ENCODE results near the gene KRTCAP2. TPM values are rescaled to one million over a fixed set of nuclear protein-coding genes. Genes with fewer than 3 reads are reported as not detected.
"Not testable (repeated sequence)": the region's sequence is repeated elsewhere in the genome, so short reads cannot be mapped to it uniquely, and the experiment has no call there.

The KRTCAP2 gene
- total RNA-seq, 1 donor from 2014 or later, result 108 TPM

DNA sequence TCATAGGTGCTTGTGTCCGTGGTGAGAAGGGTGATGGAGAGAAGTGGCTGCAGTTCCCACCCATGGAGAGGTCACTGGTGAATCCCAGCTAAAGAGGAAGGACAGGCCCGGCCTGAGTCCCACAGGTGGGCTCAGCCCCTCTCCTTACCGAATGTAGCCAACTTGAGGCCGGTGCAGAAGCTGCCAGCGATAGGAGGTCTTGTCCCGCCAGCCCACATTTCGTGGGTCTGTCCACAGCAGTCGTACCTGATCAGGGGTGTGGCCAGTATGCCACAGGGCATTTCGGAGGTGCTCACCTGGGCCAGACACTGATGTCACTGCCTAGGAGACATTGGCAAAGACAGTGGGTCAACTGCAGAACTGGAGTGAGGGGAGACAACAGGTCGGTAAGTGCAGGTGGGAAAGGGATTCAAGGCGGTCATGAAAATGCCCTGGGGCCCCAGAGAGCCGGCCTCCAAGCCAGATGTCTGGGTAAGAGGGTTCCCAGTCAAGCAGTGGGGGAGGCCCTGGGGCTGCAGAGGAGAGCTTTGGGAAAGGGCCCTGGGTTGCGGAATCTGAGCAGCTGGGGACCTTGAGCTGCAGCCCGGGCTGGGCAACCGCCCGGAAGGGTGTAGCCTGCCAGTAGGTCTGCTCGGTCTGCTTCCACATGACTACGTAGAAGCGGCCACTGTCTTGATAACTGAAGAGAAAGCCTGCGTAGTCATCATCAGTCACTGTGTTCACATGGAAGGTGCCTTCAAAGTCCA, 24.0 kb upstream of the KRTCAP2 start:
- Mint-ChIP-seq H3K4me3 (ENCODE audit: unreplicated experiment) (peak overlapping the region; percentile 69), H3K4me1 (ENCODE audit: low read depth, unreplicated experiment) (peaks cover 9% of the 10 kb centered on the region), H3K9me3 (ENCODE audit: unreplicated experiment) (peaks cover 20% of the 10 kb centered on the region), H3K27me3 (ENCODE audit: unreplicated experiment) (peaks cover 18% of the 10 kb centered on the region), H3K36me3 (ENCODE audit: unreplicated experiment) (no peaks in the 10 kb centered on the region), H3K27ac (ENCODE audit: unreplicated experiment) (no peak overlapping the region)
- no peak for DNase-seq
- TF ChIP-seq, protein P1, sequence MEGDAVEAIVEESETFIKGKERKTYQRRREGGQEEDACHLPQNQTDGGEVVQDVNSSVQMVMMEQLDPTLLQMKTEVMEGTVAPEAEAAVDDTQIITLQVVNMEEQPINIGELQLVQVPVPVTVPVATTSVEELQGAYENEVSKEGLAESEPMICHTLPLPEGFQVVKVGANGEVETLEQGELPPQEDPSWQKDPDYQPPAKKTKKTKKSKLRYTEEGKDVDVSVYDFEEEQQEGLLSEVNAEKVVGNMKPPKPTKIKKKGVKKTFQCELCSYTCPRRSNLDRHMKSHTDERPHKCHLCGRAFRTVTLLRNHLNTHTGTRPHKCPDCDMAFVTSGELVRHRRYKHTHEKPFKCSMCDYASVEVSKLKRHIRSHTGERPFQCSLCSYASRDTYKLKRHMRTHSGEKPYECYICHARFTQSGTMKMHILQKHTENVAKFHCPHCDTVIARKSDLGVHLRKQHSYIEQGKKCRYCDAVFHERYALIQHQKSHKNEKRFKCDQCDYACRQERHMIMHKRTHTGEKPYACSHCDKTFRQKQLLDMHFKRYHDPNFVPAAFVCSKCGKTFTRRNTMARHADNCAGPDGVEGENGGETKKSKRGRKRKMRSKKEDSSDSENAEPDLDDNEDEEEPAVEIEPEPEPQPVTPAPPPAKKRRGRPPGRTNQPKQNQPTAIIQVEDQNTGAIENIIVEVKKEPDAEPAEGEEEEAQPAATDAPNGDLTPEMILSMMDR (IDR thresholded peaks at IDR 0.05; ENCODE audit: partially characterized antibody, unreplicated experiment), result no peak

DNA sequence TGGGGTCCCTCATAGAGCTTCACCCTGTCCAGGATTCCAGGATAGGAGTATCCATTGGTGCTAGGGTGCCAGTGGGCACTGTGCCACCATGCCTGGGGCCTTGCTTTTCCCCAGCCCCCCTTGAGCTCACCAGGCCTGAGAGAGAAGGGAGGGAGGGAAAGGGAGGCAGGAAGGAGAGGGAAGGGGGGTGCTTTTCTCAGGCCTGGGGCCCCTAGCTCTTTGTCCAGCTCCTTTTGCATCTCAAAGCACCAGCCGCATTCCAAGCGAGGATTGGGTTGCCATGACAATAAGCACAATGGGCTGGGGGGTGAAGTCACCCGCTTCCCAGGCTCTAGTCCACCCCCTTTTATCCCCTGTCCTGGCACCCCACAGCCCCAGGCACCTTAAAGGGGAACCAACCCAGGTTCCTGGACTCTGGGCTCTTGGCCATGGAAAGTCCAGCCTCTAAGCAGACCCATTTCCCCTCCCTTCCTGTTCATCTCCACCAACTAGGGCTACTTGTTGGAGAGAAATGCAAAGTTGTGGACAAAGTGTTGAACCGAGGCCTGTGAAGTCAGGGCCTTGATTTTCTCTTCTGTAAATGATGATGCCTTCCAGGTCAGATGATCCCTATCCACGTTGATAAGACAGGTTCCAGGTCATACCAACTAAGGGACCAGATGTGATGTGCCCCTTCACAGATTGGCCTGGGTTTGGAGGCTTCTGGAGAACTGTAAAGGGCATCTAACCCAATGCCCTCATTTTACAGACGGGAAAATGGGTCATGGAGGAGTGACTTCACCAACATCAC, 23.2 kb upstream of the KRTCAP2 start:
- Mint-ChIP-seq H3K4me1 (ENCODE audit: low read depth, unreplicated experiment) (peaks cover 9% of the 10 kb centered on the region), H3K9me3 (ENCODE audit: unreplicated experiment) (peaks cover 23% of the 10 kb centered on the region), H3K27ac (ENCODE audit: unreplicated experiment) (no peak overlapping the region), H3K36me3 (ENCODE audit: unreplicated experiment) (no peaks in the 10 kb centered on the region), H3K4me3 (ENCODE audit: unreplicated experiment) (peak overlapping the region; percentile 69), H3K27me3 (ENCODE audit: unreplicated experiment) (peaks cover 16% of the 10 kb centered on the region)
- no peak for DNase-seq
- TF ChIP-seq, protein P1 (IDR thresholded peaks at IDR 0.05; ENCODE audit: partially characterized antibody, unreplicated experiment), result no peak

DNA sequence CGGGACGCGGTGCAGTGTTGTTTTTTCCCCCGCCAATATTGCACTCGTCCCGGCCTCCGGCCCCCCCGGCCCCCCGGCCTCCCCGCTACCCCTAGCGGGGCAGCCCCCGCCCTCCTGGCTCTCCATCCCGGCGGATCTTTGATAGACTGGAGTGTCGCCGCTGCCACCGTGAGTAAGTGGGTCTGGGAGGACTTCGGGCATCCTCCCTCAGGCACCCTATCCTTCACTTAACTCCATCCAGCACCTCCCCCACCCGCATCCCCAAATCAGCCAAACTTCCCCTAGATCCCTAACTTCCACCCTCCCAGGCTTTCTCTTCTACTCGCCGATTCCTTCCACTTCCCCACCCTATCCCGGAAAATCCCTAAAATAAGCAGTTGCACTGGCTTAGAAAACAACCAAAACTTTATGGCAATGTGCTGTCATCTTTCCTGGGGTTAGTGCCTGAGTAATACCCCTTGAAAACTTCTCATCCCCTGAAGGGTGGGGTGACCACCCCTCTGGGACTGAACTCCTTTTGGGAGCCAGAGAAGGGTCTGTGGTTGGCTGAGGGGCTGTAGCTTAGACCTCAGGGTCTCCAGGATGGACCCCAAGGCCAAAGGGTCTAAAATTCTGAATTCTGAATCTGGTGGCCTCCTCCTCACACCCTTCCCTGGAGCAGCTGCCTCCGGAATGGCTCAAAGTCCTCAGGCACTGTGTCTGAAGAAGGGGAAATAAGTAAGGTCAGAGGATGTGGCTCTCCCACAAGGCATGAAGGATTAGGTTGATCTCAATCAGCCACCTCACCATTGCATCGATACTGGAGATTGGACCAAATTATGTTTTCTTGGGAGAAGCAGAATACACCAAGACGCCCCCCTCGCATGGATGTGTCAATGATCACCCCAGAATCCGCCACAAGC, 22.3 kb upstream of the KRTCAP2 start:
- TF ChIP-seq, protein P1 (IDR thresholded peaks at IDR 0.05; ENCODE audit: partially characterized antibody, unreplicated experiment), result no peak
- peak overlapping the region; percentile 90 for H3K4me3 Mint-ChIP-seq (ENCODE audit: unreplicated experiment)
- peaks cover 16% of the 10 kb centered on the region for H3K27me3 Mint-ChIP-seq (ENCODE audit: unreplicated experiment)
- peaks cover 21% of the 10 kb centered on the region for H3K9me3 Mint-ChIP-seq (ENCODE audit: unreplicated experiment)
- DNase-seq, result no peak
- H3K27ac Mint-ChIP-seq (ENCODE audit: unreplicated experiment), result no peak overlapping the region
- H3K4me1 Mint-ChIP-seq (ENCODE audit: low read depth, unreplicated experiment), result peaks cover 9% of the 10 kb centered on the region
- H3K36me3 Mint-ChIP-seq (ENCODE audit: unreplicated experiment), result no peaks in the 10 kb centered on the region

DNA sequence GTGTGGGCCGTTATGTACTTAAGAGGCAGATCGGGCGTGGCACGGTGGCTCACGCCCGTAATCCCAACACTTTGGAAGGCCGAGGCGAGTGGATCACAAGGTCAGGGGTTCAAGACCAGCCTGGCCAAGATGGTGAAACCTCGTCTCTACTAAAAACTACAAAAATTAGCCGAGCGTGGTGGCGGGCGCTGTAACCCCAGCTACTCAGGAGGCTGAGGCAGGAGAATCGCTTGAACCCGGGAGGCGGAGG, 20.8 kb upstream of the KRTCAP2 start:
- Mint-ChIP-seq H3K27me3 (ENCODE audit: unreplicated experiment) (peaks cover 16% of the 10 kb centered on the region), H3K27ac (ENCODE audit: unreplicated experiment) (peak overlapping the region; percentile 91), H3K4me3 (ENCODE audit: unreplicated experiment) (peak overlapping the region; percentile 94), H3K9me3 (ENCODE audit: unreplicated experiment) (peaks cover 21% of the 10 kb centered on the region)
- not testable (repeated sequence) for H3K36me3 Mint-ChIP-seq (ENCODE audit: unreplicated experiment); DNase-seq; H3K4me1 Mint-ChIP-seq (ENCODE audit: low read depth, unreplicated experiment)

DNA sequence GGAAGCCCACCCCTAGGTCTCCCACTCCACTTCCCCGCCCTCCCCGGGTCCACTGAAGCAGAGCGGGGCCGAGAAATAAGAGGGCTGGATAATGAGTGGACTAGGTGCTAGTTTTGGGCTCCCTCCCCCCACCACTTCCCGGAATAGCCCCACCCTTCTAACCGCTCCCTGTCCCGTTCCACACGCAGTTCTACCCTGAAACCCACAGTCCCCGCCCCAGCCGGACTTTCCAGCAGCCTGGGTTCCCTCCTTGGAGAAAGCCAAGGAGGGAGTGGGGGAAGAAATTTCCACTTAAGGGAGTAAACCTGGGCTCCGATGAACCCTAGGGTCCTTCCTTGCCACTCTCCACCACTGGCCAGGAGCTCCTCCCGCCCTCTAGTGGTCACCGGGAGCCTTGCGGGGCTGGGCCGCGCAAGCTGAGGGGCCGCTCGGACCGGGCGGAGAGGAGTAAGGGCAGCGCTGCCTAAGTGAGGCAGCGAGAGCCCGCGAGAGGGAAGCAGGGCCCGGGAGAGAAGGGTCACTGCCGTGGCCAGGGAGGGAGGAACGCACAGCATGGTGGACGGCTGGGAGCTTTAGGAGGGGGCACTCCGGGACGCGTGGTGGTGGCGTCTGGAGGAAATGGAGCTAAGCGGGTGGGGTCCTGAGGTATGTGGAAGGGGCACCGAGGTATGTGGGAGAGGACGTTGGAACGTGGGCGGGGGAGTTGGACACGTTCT, 20.3 kb upstream of the KRTCAP2 start:
- Mint-ChIP-seq H3K27me3 (ENCODE audit: unreplicated experiment) (peaks cover 16% of the 10 kb centered on the region), H3K27ac (ENCODE audit: unreplicated experiment) (peak overlapping the region; percentile 91), H3K4me3 (ENCODE audit: unreplicated experiment) (peak overlapping the region; percentile 94), H3K4me1 (ENCODE audit: low read depth, unreplicated experiment) (peaks cover 9% of the 10 kb centered on the region), H3K9me3 (ENCODE audit: unreplicated experiment) (peaks cover 21% of the 10 kb centered on the region), H3K36me3 (ENCODE audit: unreplicated experiment) (no peaks in the 10 kb centered on the region)
- DNase-seq, result peak; percentile 96
- TF ChIP-seq, protein P1 (IDR thresholded peaks at IDR 0.05; ENCODE audit: partially characterized antibody, unreplicated experiment), result peak; percentile 96

Data from glutamatergic neuron (in vitro differentiated cells).